Ovary (tissue), 3 donors: ENCODE measurements around the gene YTHDF1.

Source experiments
- CTCF ChIP-seq, 3 donors: fragments of 450-650 bp in 2 of 3; fragments of 200-600 bp in 1 of 3; IDR thresholded peaks; one replicate each; pipeline versions ENCODE4 v1.5.1 to v1.8.0; 2016 to 2022; ENCODE audit warnings: antibody characterized with exemption in 3 of 3, mild to moderate bottlenecking in 1 of 3
- POLR2A ChIP-seq: fragments of 450-650 bp; IDR thresholded peaks from one replicate; pipeline ENCODE4 v1.6.1; 2017; ENCODE audit warnings: antibody characterized with exemption, mild to moderate bottlenecking, moderate library complexity
- donor health status: DM: no; HTN: no; CAD: no.

GRCh38 chr20:63174309-63175037 lies 41.5 kb downstream of the YTHDF1 start:
- TF ChIP-seq CTCF (IDR thresholded peaks at IDR 0.05) = no peak
- TF ChIP-seq POLR2A = no peak
